ENCODE measurements around the gene NATD1. TPM values are rescaled to one million over a fixed set of nuclear protein-coding genes. Genes with fewer than 3 reads are reported as not detected.

The NATD1 gene
- polyA plus RNA-seq, 2 of the 4 experiments (the other 2 are of a cell fraction), result 1.1 to 1.6 TPM

DNA sequence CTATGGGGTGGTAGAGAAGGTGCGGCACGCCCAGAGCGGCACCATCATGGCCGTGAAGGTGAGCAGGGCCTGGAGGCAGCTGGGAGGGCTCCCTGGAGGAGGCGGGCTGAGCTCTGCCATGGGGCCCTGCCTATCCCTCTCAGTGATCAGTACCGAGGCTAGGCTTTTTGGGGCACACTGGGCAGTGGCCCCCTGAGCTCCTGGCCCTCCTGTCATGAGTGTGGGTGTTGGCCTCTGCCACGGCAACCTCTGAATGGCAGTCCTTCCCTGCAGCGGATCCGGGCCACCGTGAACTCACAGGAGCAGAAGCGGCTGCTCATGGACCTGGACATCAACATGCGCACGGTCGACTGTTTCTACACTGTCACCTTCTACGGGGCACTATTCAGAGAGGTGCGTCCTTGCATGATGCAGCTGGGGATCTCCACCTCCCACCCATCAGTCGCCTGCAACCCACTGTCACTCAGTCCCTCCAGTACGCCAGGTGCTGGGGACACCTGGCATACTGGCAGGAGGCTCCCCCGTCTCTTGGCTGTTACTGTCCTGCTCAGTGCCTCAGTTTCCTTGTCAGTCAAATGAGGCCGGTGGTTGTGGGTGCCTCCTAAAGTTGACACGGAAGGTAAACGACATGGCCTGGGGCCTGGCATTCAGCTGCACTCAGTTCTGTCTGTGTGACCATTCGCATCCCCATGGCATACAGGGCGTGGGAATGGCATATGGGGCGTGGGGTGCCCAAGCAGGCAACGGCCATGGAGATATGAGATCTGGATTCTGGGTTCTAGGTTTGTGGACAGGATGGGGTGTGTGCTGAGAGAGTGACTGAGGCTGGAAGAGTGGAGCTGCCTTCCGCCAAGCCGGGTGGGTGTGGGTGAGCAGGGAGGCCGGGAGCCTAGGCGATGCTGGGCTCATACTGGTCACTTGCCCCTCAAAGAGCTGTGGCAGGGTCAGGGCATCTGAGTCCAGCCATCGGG, 47.7 kb upstream of the NATD1 start:
- Histone ChIP-seq H3K4me2 (no peak overlapping the region), H3K27ac (no peak overlapping the region), H3K9me3 (no peaks in the 10 kb centered on the region), H3K4me3 (no peak overlapping the region), H3K4me1 (no peaks in the 10 kb centered on the region)
- ATAC-seq (no peak), FAIRE-seq (no peak), DNase-seq (ENCODE audit: low read depth in 1 of 2, low spot score in 1 of 2) (no peak)
- ChIA-PET POLR2A (no interaction called here), CTCF (interaction anchor here (0.6 to 3.2 kb wide), 6 partner anchors 12 to 211 kb away, joined by 3 to 14 read pairs (median 6); no protein-coding TSS in a partner anchor)
- 60% methylated on average over 31 of the region's 31 CpGs for WGBS (ENCODE audit: missing lambda C conversion rate)
- TF ChIP-seq, protein P1, sequence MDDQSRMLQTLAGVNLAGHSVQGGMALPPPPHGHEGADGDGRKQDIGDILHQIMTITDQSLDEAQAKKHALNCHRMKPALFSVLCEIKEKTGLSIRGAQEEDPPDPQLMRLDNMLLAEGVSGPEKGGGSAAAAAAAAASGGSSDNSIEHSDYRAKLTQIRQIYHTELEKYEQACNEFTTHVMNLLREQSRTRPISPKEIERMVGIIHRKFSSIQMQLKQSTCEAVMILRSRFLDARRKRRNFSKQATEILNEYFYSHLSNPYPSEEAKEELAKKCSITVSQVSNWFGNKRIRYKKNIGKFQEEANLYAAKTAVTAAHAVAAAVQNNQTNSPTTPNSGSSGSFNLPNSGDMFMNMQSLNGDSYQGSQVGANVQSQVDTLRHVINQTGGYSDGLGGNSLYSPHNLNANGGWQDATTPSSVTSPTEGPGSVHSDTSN (IDR thresholded peaks at IDR 0.05), result no peak
- TF ChIP-seq ZFP36 (IDR thresholded peaks at IDR 0.05; ENCODE audit: borderline replicate concordance, partially characterized antibody), result peak; percentile 77

DNA sequence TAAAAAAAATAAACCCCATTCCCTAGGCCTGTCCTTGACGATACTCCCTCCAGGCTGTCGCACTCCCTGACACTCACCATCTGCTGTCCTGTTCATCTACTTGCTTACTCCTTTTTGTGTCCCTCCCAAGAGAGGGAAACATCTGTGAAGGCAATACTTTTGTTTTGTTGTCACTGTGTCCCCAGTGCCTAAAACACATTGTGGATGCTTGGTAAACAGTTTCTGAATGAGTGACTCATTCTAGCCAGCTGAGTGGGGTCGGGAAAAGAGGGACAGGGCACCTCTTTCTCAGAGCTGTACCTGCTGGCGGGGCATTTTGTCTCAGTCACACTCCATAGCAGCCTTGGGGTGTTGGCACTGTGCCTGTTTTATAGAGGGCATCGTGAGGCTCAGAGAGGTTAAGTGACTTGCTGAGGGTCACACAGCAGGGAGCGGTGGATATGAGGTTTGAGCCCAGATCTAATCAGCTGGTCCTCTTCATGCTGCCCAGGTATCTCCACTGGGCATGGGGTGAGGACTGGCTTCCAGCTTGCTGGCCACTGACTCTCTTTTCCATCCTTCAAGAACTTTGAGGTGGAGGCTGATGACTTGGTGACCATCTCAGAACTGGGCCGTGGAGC, 46.9 kb upstream of the NATD1 start:
- H3K4me3 ChIP-seq, result no peak overlapping the region
- ChIA-PET POLR2A (no interaction called here), CTCF (interaction anchor here (0.9 to 1.8 kb wide), 4 partner anchors 12 to 211 kb away, joined by 3 to 7 read pairs (median 6); no protein-coding TSS in a partner anchor)
- H3K27ac ChIP-seq, result no peak overlapping the region
- TF ChIP-seq HDAC2 (IDR thresholded peaks at IDR 0.05), result no peak
- TF ChIP-seq ZFP36 (IDR thresholded peaks at IDR 0.05; ENCODE audit: borderline replicate concordance, partially characterized antibody), result peak; percentile 71
- no peak for TF ChIP-seq FOSL2 (IDR thresholded peaks at IDR 0.05)
- TF ChIP-seq FOSL2 (CRISPR knock-in tag; IDR thresholded peaks at IDR 0.05), result 0 out of 2 replicates have a peak, but pooled peaks have one; percentile 10
- TF ChIP-seq, protein P2, sequence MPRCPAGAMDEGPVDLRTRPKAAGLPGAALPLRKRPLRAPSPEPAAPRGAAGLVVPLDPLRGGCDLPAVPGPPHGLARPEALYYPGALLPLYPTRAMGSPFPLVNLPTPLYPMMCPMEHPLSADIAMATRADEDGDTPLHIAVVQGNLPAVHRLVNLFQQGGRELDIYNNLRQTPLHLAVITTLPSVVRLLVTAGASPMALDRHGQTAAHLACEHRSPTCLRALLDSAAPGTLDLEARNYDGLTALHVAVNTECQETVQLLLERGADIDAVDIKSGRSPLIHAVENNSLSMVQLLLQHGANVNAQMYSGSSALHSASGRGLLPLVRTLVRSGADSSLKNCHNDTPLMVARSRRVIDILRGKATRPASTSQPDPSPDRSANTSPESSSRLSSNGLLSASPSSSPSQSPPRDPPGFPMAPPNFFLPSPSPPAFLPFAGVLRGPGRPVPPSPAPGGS (IDR thresholded peaks at IDR 0.05), result no peak
- TF ChIP-seq, protein P3, sequence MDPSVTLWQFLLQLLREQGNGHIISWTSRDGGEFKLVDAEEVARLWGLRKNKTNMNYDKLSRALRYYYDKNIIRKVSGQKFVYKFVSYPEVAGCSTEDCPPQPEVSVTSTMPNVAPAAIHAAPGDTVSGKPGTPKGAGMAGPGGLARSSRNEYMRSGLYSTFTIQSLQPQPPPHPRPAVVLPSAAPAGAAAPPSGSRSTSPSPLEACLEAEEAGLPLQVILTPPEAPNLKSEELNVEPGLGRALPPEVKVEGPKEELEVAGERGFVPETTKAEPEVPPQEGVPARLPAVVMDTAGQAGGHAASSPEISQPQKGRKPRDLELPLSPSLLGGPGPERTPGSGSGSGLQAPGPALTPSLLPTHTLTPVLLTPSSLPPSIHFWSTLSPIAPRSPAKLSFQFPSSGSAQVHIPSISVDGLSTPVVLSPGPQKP (IDR thresholded peaks at IDR 0.05; ENCODE audit: low read depth, low read length), result no peak
- 0 out of 2 replicates have a peak, but pooled peaks have one; percentile 77 for TF ChIP-seq KDM1A (IDR thresholded peaks at IDR 0.05; ENCODE audit: low read depth)
- no peak for TF ChIP-seq SMC3 (IDR thresholded peaks at IDR 0.05)
- H3K4me1 ChIP-seq, result no peaks in the 10 kb centered on the region
- 46% methylated on average over 7 of the region's 7 CpGs for WGBS (ENCODE audit: missing lambda C conversion rate)
- DNase-seq (ENCODE audit: low read depth in 1 of 2, low spot score in 1 of 2) (no peak), FAIRE-seq (peak; percentile 59), ATAC-seq (no peak)
- no peak overlapping the region for H3K4me2 ChIP-seq
- no peaks in the 10 kb centered on the region for H3K9me3 ChIP-seq

DNA sequence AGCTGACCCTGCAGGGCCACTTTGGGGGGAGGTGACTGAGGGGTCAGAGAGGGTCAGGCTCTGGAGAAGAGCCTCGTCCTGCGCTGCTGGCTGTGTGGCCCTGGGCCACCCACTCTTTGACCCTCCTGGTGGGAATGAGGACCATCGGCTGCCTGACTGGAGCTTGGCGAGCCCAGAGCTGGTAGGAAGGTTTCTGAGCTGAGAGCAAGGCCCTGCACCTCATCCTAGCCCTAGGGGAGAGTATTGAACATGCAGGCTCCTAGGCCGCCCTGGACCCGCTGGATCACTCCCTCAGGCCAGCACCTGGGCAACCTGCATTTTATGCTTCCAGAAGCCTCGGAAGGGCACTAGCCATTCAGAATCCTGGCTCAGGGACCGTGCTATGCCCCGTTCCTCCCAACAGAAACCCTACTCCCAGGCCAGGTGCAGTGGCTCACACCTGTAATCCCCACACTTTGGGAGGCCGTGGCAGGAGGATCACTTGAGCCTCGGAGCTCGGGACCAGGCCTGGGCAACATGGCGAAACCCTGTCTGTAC, 45.8 kb upstream of the NATD1 start:
- DNase-seq (ENCODE audit: low read depth in 1 of 2, low spot score in 1 of 2), result no peak
- no peak for FAIRE-seq
- no peak overlapping the region for H3K4me2 ChIP-seq
- ATAC-seq, result no peak
- POLR2A ChIA-PET, result interaction anchor here (0.7 kb wide), 1 partner anchor 17 kb away, joined by 3 read pairs; no protein-coding TSS in a partner anchor
- 60% methylated on average over 12 of the region's 13 CpGs for WGBS (ENCODE audit: missing lambda C conversion rate)
- H3K4me3 ChIP-seq, result no peak overlapping the region
- no peaks in the 10 kb centered on the region for H3K9me3 ChIP-seq
- H3K4me1 ChIP-seq, result no peaks in the 10 kb centered on the region
- TF ChIP-seq ESRRA (IDR thresholded peaks at IDR 0.05; ENCODE audit: borderline replicate concordance, low read length) (no peak), TP53 (CRISPR knock-in tag; IDR thresholded peaks at IDR 0.05) (no peak), JUNB (IDR thresholded peaks at IDR 0.05) (no peak), RAD21 (conservative IDR thresholded peaks at IDR 0.05 in 1 of 2, IDR thresholded peaks at IDR 0.05 in 1 of 2) (no peak)
- TF ChIP-seq, protein P2 (IDR thresholded peaks at IDR 0.05), result no peak
- CTCF ChIA-PET, result interaction anchor here (0.9 to 2.3 kb wide), 5 partner anchors 11 to 212 kb away, joined by 3 to 12 read pairs (median 6); no protein-coding TSS in a partner anchor
- no peak overlapping the region for H3K27ac ChIP-seq

Data from A549 (cell line).